Endothelial cell of umbilical vein (primary cell): Measurements from ENCODE around the gene EFS. TPM values are rescaled to one million over a fixed set of nuclear protein-coding genes. Genes with fewer than 3 reads are reported as not detected.

Source experiments
- BruUV-seq: library from RNA; stranded (reverse); fragments of 400-500 nt; replicated peaks from 2 replicates; lab custom pipeline; 2021; lab: Mats Ljungman, UMichigan
- CTCF ChIA-PET: fragments of 300-600, 350-600 bp; sonication (Branson Sonifier 250); formaldehyde crosslinking; loops from one replicate; lab custom pipeline; 2021; ENCODE audit warnings: antibody characterized with exemption, inconsistent platforms; lab: Charles Lee
- POLR2A ChIA-PET: fragments of 300-600, 350-600 bp; sonication (Branson Sonifier 250); formaldehyde crosslinking; loops from one replicate; lab custom pipeline; 2021; ENCODE audit warnings: antibody characterized with exemption, inconsistent platforms; lab: Charles Lee
- DNase-seq: peaks from one replicate; pipeline ENCODE4 v3.0.0-alpha.2; 2011; ENCODE audit warnings: low read depth, low spot score
- FAIRE-seq: peaks from 2 replicates; lab custom pipeline; 2011; peaks lifted over from hg19 to GRCh38; lab: Jason Lieb, UNC
- H2AFZ ChIP-seq: 2 replicates; pipeline ENCODE4 v1.6.0; 2012; ENCODE audit warnings: low read depth, low read length, control low read depth, inconsistent platforms
- H3K27ac ChIP-seq: 2 replicates; pipeline ENCODE4 v1.5.1; 2011; ENCODE audit warnings: low read depth, mild to moderate bottlenecking, control low read depth, low read length, moderate library complexity; ENCODE audit not compliant: insufficient read depth
- H3K27me3 ChIP-seq, 2 experiments: 2 replicates each; pipeline versions ENCODE4 v1.6.0 to v1.6.1; 2011; ENCODE audit warnings: low read length in 2 of 2, mixed read lengths in 1 of 2; ENCODE audit not compliant: control insufficient read depth in 2 of 2, insufficient read depth in 2 of 2
- H3K36me3 ChIP-seq, 2 experiments: 2 replicates in 1 of 2; 3 replicates in 1 of 2; pipeline ENCODE4 v1.5.1; 2011; ENCODE audit warnings: low read length in 2 of 2, mild to moderate bottlenecking in 1 of 2, moderate library complexity in 1 of 2; ENCODE audit not compliant: control insufficient read depth in 2 of 2, insufficient read depth in 2 of 2; ENCODE audit errors: extremely low read depth in 1 of 2
- H3K4me1 ChIP-seq: 3 replicates; pipeline ENCODE4 v1.5.1; 2011; ENCODE audit warnings: mild to moderate bottlenecking, low read length; ENCODE audit not compliant: control insufficient read depth, insufficient read depth; ENCODE audit errors: extremely low read depth
- H3K4me2 ChIP-seq: 2 replicates; pipeline ENCODE4 v1.6.1; 2011; ENCODE audit warnings: low read length, control low read depth, mixed read lengths; ENCODE audit not compliant: insufficient read depth
- H3K4me3 ChIP-seq, 3 experiments: fragments of 200-600 bp in 1 of 3; sonication (generic), shearing (Covaris generic) in 1 of 3; replicated peaks in 1 of 3; 2 replicates each; pipeline ENCODE4 v1.5.1; 2011 to 2016; ENCODE audit warnings: control low read depth in 3 of 3, low read length in 3 of 3, mild to moderate bottlenecking in 2 of 3, inconsistent platforms in 1 of 3, low read depth in 1 of 3, moderate library complexity in 1 of 3; ENCODE audit not compliant: insufficient read depth in 1 of 3
- H3K79me2 ChIP-seq: 2 replicates; pipeline ENCODE4 v1.6.0; 2012; ENCODE audit warnings: low read length, inconsistent platforms; ENCODE audit not compliant: control insufficient read depth, insufficient read depth
- H3K9ac ChIP-seq: replicated peaks from 2 replicates; pipeline ENCODE3; 2011; ENCODE audit warnings: low read length, control low read depth; ENCODE audit not compliant: insufficient read depth; ENCODE audit errors: extremely low read depth
- H3K9me1 ChIP-seq: replicated peaks from 3 replicates; pipeline ENCODE4 v1.6.0; 2011; ENCODE audit warnings: mild to moderate bottlenecking, low read length; ENCODE audit not compliant: control insufficient read depth, insufficient read depth; ENCODE audit errors: extremely low read depth
- H3K9me3 ChIP-seq: replicated peaks from 2 replicates; pipeline ENCODE4 v1.5.1; 2012; ENCODE audit warnings: low read length, inconsistent platforms; ENCODE audit not compliant: control insufficient read depth, insufficient read depth
- H4K20me1 ChIP-seq: replicated peaks from 2 replicates; pipeline ENCODE3; 2011; ENCODE audit warnings: mild to moderate bottlenecking, low read length; ENCODE audit not compliant: control insufficient read depth, insufficient read depth; ENCODE audit errors: extremely low read depth
- EZH2 ChIP-seq: IDR thresholded peaks from 2 replicates; pipeline ENCODE4 v1.6.1; 2012; ENCODE audit warnings: borderline replicate concordance, low read depth, mild to moderate bottlenecking, moderate library complexity, low read length, inconsistent platforms; ENCODE audit not compliant: severe bottlenecking
- FOS ChIP-seq: IDR thresholded peaks from 2 replicates; pipeline ENCODE4 v1.6.1; 2011; ENCODE audit warnings: mild to moderate bottlenecking, low read length, moderate library complexity, borderline replicate concordance; ENCODE audit not compliant: insufficient read depth
- GATA2 ChIP-seq: IDR thresholded peaks from 2 replicates; pipeline ENCODE4 v1.7.0; 2011; ENCODE audit warnings: low read depth, mild to moderate bottlenecking, moderate library complexity, mixed read lengths, low read length; ENCODE audit not compliant: insufficient read length, insufficient read depth
- JUN ChIP-seq: IDR thresholded peaks from 2 replicates; pipeline ENCODE4 v1.6.1; 2011; ENCODE audit warnings: borderline replicate concordance, low read depth; ENCODE audit not compliant: insufficient read length, insufficient read depth
- MYC ChIP-seq: IDR thresholded peaks from one replicate; pipeline ENCODE4 v1.6.1; 2011; ENCODE audit warnings: mild to moderate bottlenecking, low read depth, low read length
- POLR2A ChIP-seq: IDR thresholded peaks from 2 replicates; pipeline ENCODE4 v1.6.1; 2012; ENCODE audit warnings: low read depth, mild to moderate bottlenecking, control low read depth, low read length
- POLR2AphosphoS5 ChIP-seq: IDR thresholded peaks from 2 replicates; pipeline ENCODE4 v1.6.1; 2012; ENCODE audit warnings: low read depth, mild to moderate bottlenecking, control low read depth, low read length, moderate library complexity; ENCODE audit not compliant: insufficient read depth
- dilution Hi-C: fragments of 300-500 bp; cut with MboI; formaldehyde crosslinking; loops from one replicate; pipeline ENCODE4 v1.15.0; 2019; ENCODE audit warnings: low sequenced_read_pairs; ENCODE audit not compliant: extremely low pct_ligation_motif_present
- intact Hi-C: fragments of 100-400 bp; cut with micrococcal nuclease; formaldehyde crosslinking; loops from one replicate; pipeline ENCODE4 v1.10.0; 2022
- polyA plus RNA-seq, 4 experiments: library from polyadenylated mRNA; depleted of rRNA in 3 of 4; stranded (reverse) in 3 of 4; unstranded in 1 of 4; fragments of >200 nt; gene quantifications; 2 replicates each; pipeline versions ENCODE4 v1.2.1 to v1.2.3, GENCODE V29; 2011 to 2012; ENCODE audit warnings: missing spikeins in 1 of 4
- total RNA-seq: library from RNA; stranded (reverse); gene quantifications from 2 replicates; pipeline ENCODE4 v1.2.3, GENCODE V29; 2021
- TF ChIP-seq, protein P1 (sequence below): IDR thresholded peaks from 2 replicates; pipeline ENCODE4 v1.6.1; 2011; ENCODE audit not compliant: insufficient read depth, insufficient read length
- TF ChIP-seq, protein P2 (sequence below), 2 donors: IDR thresholded peaks; 1 replicate in 1 of 2; 2 replicates in 1 of 2; pipeline ENCODE4 v1.5.1; 2011; ENCODE audit warnings: low read length in 2 of 2, mild to moderate bottlenecking in 2 of 2, moderate library complexity in 2 of 2, control low read depth in 1 of 2, inconsistent platforms in 1 of 2, low read depth in 1 of 2; ENCODE audit not compliant: insufficient read depth in 1 of 2; ENCODE audit errors: extremely low read depth in 1 of 2

Gene EFS
- total and polyA plus RNA-seq, 2 donors (not counting 3 experiments of a cell fraction or from before 2014, with no cell fraction given): 0.03 to 0.13 TPM

DNA sequence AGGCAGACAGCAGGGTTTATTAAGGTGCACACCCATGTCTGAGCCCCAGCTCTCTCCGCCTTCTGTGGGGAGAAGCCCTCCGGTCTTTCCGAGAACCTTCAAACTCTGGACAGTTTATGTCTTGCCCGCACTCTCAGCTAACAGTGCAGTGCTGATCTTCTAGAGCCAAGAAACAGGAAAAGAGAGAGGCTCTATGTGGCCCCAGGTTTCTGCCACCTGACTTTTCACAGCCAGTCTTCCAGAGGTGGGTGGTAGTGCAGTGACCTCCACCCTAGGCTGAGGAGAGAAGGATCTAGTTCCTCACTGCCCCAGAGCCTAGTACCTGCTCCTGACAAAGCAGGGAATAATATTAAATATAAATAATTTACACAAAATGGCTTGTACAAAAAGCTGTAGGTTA, 8.3 kb downstream of the EFS start:
- no peak for FAIRE-seq
- dilution Hi-C loops: no loop called here

More for the DNA sequence above, 8.3 kb downstream of the EFS start:
- Histone ChIP-seq H2AFZ (no peak overlapping the region), H3K4me1 (no peaks in the 10 kb centered on the region), H3K4me3 (no peak overlapping the region), H3K9me3 (no peaks in the 10 kb centered on the region), H3K27me3 (peaks cover 22 to 25% of the 10 kb centered on the region in 2 experiments), H3K4me2 (no peak overlapping the region), H3K79me2 (no peaks in the 10 kb centered on the region), H3K27ac (no peak overlapping the region), H3K9me1 (no peaks in the 10 kb centered on the region), H3K9ac (no peak overlapping the region), H3K36me3 (no peaks in the 10 kb centered on the region), H4K20me1 (no peaks in the 10 kb centered on the region)
- DNase-seq: no peak
- TF ChIP-seq GATA2: no peak
- no peak for TF ChIP-seq EZH2
- TF ChIP-seq, protein P1, sequence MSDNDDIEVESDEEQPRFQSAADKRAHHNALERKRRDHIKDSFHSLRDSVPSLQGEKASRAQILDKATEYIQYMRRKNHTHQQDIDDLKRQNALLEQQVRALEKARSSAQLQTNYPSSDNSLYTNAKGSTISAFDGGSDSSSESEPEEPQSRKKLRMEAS: no peak
- no peak for TF ChIP-seq JUN
- no peak for TF ChIP-seq POLR2A
- TF ChIP-seq, protein P2, sequence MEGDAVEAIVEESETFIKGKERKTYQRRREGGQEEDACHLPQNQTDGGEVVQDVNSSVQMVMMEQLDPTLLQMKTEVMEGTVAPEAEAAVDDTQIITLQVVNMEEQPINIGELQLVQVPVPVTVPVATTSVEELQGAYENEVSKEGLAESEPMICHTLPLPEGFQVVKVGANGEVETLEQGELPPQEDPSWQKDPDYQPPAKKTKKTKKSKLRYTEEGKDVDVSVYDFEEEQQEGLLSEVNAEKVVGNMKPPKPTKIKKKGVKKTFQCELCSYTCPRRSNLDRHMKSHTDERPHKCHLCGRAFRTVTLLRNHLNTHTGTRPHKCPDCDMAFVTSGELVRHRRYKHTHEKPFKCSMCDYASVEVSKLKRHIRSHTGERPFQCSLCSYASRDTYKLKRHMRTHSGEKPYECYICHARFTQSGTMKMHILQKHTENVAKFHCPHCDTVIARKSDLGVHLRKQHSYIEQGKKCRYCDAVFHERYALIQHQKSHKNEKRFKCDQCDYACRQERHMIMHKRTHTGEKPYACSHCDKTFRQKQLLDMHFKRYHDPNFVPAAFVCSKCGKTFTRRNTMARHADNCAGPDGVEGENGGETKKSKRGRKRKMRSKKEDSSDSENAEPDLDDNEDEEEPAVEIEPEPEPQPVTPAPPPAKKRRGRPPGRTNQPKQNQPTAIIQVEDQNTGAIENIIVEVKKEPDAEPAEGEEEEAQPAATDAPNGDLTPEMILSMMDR (IDR thresholded peaks at IDR 0.05; ENCODE audit: extremely low read depth in 1 of 2, insufficient read depth in 1 of 2, low read depth in 1 of 2, low read length in 2 of 2): no peak
- no peak for TF ChIP-seq MYC
- no peak for TF ChIP-seq FOS
- no peak for TF ChIP-seq POLR2AphosphoS5
- POLR2A ChIA-PET: no interaction called here
- intact Hi-C loops: no loop called here
- no TSS peak for BruUV-seq
- CTCF ChIA-PET: no interaction called here
